ENCODE results near the gene SLC41A2. TPM values are rescaled to one million over a fixed set of nuclear protein-coding genes. Genes with fewer than 3 reads are reported as not detected.

The SLC41A2 gene
- total RNA-seq, 1 experiment from 2014 or later = 27.3 TPM

DNA sequence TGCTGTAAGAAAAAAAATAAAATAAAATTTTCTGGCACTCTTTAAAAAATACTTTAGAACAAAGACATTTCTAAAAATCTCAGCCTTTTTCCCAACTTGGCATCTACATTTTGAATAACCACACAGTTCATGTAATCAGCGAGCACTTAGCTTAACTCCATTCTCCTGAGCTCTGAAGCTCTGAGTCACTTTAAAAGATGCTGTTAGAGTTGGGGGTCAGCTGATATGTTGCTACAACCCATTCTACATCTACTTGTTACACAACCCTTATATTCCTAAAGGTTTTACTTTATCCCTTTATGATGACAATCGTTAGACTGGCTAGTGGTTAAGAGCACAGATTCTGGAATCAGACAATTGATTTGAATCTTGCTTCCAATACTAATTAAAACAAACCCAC, 48.3 kb downstream of the SLC41A2 start:
- no peaks in the 10 kb centered on the region for H3K36me3 ChIP-seq (ENCODE audit: control insufficient read depth, insufficient read depth, low read length)
- DNase-seq (ENCODE audit: low read depth, low spot score) (no peak), ATAC-seq (no peak)
- no peak overlapping the region for H3K4me3 ChIP-seq (ENCODE audit: low read depth in 2 of 2, low read length in 2 of 2)
- intact Hi-C loops (cut with micrococcal nuclease; ENCODE audit: unreplicated experiment) = no loop called here
- ChIA-PET CTCF (no interaction called here), POLR2A (no interaction called here)
- no peaks in the 10 kb centered on the region for H3K4me1 ChIP-seq (ENCODE audit: control insufficient read depth, insufficient read depth, low read length)
- no peaks in the 10 kb centered on the region for H3K27me3 ChIP-seq (ENCODE audit: control insufficient read depth, insufficient read depth, low read length)
- in situ Hi-C loops (cut with HindIII; ENCODE audit: low pct_unique_long_range_greater_than_20kb, low sequenced_read_pairs) = no loop called here
- BruUV-seq (replicated peaks) = no TSS peak
- TF ChIP-seq, protein P1, sequence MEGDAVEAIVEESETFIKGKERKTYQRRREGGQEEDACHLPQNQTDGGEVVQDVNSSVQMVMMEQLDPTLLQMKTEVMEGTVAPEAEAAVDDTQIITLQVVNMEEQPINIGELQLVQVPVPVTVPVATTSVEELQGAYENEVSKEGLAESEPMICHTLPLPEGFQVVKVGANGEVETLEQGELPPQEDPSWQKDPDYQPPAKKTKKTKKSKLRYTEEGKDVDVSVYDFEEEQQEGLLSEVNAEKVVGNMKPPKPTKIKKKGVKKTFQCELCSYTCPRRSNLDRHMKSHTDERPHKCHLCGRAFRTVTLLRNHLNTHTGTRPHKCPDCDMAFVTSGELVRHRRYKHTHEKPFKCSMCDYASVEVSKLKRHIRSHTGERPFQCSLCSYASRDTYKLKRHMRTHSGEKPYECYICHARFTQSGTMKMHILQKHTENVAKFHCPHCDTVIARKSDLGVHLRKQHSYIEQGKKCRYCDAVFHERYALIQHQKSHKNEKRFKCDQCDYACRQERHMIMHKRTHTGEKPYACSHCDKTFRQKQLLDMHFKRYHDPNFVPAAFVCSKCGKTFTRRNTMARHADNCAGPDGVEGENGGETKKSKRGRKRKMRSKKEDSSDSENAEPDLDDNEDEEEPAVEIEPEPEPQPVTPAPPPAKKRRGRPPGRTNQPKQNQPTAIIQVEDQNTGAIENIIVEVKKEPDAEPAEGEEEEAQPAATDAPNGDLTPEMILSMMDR (IDR thresholded peaks at IDR 0.05) = no peak
- no peak for TF ChIP-seq SIN3A (IDR thresholded peaks at IDR 0.05; ENCODE audit: borderline replicate concordance, insufficient read depth, low read depth, low read length)
- TF ChIP-seq POLR2AphosphoS5 (IDR thresholded peaks at IDR 0.05; ENCODE audit: low read depth, low read length) = no peak
- no peak for TF ChIP-seq TCF7L2 (IDR thresholded peaks at IDR 0.05; ENCODE audit: low read depth, low read length)
- TF ChIP-seq, protein P2, sequence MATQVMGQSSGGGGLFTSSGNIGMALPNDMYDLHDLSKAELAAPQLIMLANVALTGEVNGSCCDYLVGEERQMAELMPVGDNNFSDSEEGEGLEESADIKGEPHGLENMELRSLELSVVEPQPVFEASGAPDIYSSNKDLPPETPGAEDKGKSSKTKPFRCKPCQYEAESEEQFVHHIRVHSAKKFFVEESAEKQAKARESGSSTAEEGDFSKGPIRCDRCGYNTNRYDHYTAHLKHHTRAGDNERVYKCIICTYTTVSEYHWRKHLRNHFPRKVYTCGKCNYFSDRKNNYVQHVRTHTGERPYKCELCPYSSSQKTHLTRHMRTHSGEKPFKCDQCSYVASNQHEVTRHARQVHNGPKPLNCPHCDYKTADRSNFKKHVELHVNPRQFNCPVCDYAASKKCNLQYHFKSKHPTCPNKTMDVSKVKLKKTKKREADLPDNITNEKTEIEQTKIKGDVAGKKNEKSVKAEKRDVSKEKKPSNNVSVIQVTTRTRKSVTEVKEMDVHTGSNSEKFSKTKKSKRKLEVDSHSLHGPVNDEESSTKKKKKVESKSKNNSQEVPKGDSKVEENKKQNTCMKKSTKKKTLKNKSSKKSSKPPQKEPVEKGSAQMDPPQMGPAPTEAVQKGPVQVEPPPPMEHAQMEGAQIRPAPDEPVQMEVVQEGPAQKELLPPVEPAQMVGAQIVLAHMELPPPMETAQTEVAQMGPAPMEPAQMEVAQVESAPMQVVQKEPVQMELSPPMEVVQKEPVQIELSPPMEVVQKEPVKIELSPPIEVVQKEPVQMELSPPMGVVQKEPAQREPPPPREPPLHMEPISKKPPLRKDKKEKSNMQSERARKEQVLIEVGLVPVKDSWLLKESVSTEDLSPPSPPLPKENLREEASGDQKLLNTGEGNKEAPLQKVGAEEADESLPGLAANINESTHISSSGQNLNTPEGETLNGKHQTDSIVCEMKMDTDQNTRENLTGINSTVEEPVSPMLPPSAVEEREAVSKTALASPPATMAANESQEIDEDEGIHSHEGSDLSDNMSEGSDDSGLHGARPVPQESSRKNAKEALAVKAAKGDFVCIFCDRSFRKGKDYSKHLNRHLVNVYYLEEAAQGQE (IDR thresholded peaks at IDR 0.05; ENCODE audit: insufficient read depth in 1 of 2, low read depth in 2 of 2, low read length in 1 of 2) = no peak
- no peak overlapping the region for H3K27ac ChIP-seq (ENCODE audit: low read length)
- H3K9me3 ChIP-seq (ENCODE audit: control insufficient read depth, insufficient read depth, low read depth, low read length) = no peaks in the 10 kb centered on the region

Other genes starting within 250 kb of the SLC41A2 start
- 24.0 TPM for gene NOPCHAP1, start 28.0 kb upstream of the SLC41A2 start, total RNA-seq (2021; ENCODE audit: unreplicated experiment)
- 2.2 TPM for gene ALDH1L2, start 126.2 kb upstream of the SLC41A2 start, total RNA-seq (2021; ENCODE audit: unreplicated experiment)
- 44.7 TPM for gene WASHC4, start 149.4 kb upstream of the SLC41A2 start, total RNA-seq (2021; ENCODE audit: unreplicated experiment)

All from Panc1 (cell line).